Endothelial cell of umbilical vein (primary cell): ENCODE data around the gene SLC7A11. TPM values are rescaled to one million over a fixed set of nuclear protein-coding genes. Genes with fewer than 3 reads are reported as not detected.

ENCODE experiments used
- BruUV-seq: library from RNA; stranded (reverse); fragments of 400-500 nt; replicated peaks from 2 replicates; lab custom pipeline; 2021; lab: Mats Ljungman, UMichigan
- CTCF ChIA-PET: fragments of 300-600, 350-600 bp; sonication (Branson Sonifier 250); formaldehyde crosslinking; loops from one replicate; lab custom pipeline; 2021; ENCODE audit warnings: antibody characterized with exemption, inconsistent platforms; lab: Charles Lee
- POLR2A ChIA-PET: fragments of 300-600, 350-600 bp; sonication (Branson Sonifier 250); formaldehyde crosslinking; loops from one replicate; lab custom pipeline; 2021; ENCODE audit warnings: antibody characterized with exemption, inconsistent platforms; lab: Charles Lee
- DNase-seq: peaks from one replicate; pipeline ENCODE4 v3.0.0-alpha.2; 2011; ENCODE audit warnings: low read depth, low spot score
- FAIRE-seq: peaks from 2 replicates; lab custom pipeline; 2011; peaks lifted over from hg19 to GRCh38; lab: Jason Lieb, UNC
- H2AFZ ChIP-seq: 2 replicates; pipeline ENCODE4 v1.6.0; 2012; ENCODE audit warnings: low read depth, low read length, control low read depth, inconsistent platforms
- H3K27ac ChIP-seq: 2 replicates; pipeline ENCODE4 v1.5.1; 2011; ENCODE audit warnings: low read depth, mild to moderate bottlenecking, control low read depth, low read length, moderate library complexity; ENCODE audit not compliant: insufficient read depth
- H3K27me3 ChIP-seq, 2 experiments: 2 replicates each; pipeline versions ENCODE4 v1.6.0 to v1.6.1; 2011; ENCODE audit warnings: low read length in 2 of 2, mixed read lengths in 1 of 2; ENCODE audit not compliant: control insufficient read depth in 2 of 2, insufficient read depth in 2 of 2
- H3K36me3 ChIP-seq, 2 experiments: 2 replicates in 1 of 2; 3 replicates in 1 of 2; pipeline ENCODE4 v1.5.1; 2011; ENCODE audit warnings: low read length in 2 of 2, mild to moderate bottlenecking in 1 of 2, moderate library complexity in 1 of 2; ENCODE audit not compliant: control insufficient read depth in 2 of 2, insufficient read depth in 2 of 2; ENCODE audit errors: extremely low read depth in 1 of 2
- H3K4me1 ChIP-seq: 3 replicates; pipeline ENCODE4 v1.5.1; 2011; ENCODE audit warnings: mild to moderate bottlenecking, low read length; ENCODE audit not compliant: control insufficient read depth, insufficient read depth; ENCODE audit errors: extremely low read depth
- H3K4me2 ChIP-seq: 2 replicates; pipeline ENCODE4 v1.6.1; 2011; ENCODE audit warnings: low read length, control low read depth, mixed read lengths; ENCODE audit not compliant: insufficient read depth
- H3K4me3 ChIP-seq, 3 experiments: fragments of 200-600 bp in 1 of 3; sonication (generic), shearing (Covaris generic) in 1 of 3; replicated peaks in 1 of 3; 2 replicates each; pipeline ENCODE4 v1.5.1; 2011 to 2016; ENCODE audit warnings: control low read depth in 3 of 3, low read length in 3 of 3, mild to moderate bottlenecking in 2 of 3, inconsistent platforms in 1 of 3, low read depth in 1 of 3, moderate library complexity in 1 of 3; ENCODE audit not compliant: insufficient read depth in 1 of 3
- H3K79me2 ChIP-seq: 2 replicates; pipeline ENCODE4 v1.6.0; 2012; ENCODE audit warnings: low read length, inconsistent platforms; ENCODE audit not compliant: control insufficient read depth, insufficient read depth
- H3K9ac ChIP-seq: replicated peaks from 2 replicates; pipeline ENCODE3; 2011; ENCODE audit warnings: low read length, control low read depth; ENCODE audit not compliant: insufficient read depth; ENCODE audit errors: extremely low read depth
- H3K9me1 ChIP-seq: replicated peaks from 3 replicates; pipeline ENCODE4 v1.6.0; 2011; ENCODE audit warnings: mild to moderate bottlenecking, low read length; ENCODE audit not compliant: control insufficient read depth, insufficient read depth; ENCODE audit errors: extremely low read depth
- H3K9me3 ChIP-seq: replicated peaks from 2 replicates; pipeline ENCODE4 v1.5.1; 2012; ENCODE audit warnings: low read length, inconsistent platforms; ENCODE audit not compliant: control insufficient read depth, insufficient read depth
- H4K20me1 ChIP-seq: replicated peaks from 2 replicates; pipeline ENCODE3; 2011; ENCODE audit warnings: mild to moderate bottlenecking, low read length; ENCODE audit not compliant: control insufficient read depth, insufficient read depth; ENCODE audit errors: extremely low read depth
- CTCF ChIP-seq, 2 donors: IDR thresholded peaks; 1 replicate in 1 of 2; 2 replicates in 1 of 2; pipeline ENCODE4 v1.5.1; 2011; ENCODE audit warnings: low read length in 2 of 2, mild to moderate bottlenecking in 2 of 2, moderate library complexity in 2 of 2, control low read depth in 1 of 2, inconsistent platforms in 1 of 2, low read depth in 1 of 2; ENCODE audit not compliant: insufficient read depth in 1 of 2; ENCODE audit errors: extremely low read depth in 1 of 2
- EZH2 ChIP-seq: IDR thresholded peaks from 2 replicates; pipeline ENCODE4 v1.6.1; 2012; ENCODE audit warnings: borderline replicate concordance, low read depth, mild to moderate bottlenecking, moderate library complexity, low read length, inconsistent platforms; ENCODE audit not compliant: severe bottlenecking
- FOS ChIP-seq: IDR thresholded peaks from 2 replicates; pipeline ENCODE4 v1.6.1; 2011; ENCODE audit warnings: mild to moderate bottlenecking, low read length, moderate library complexity, borderline replicate concordance; ENCODE audit not compliant: insufficient read depth
- GATA2 ChIP-seq: IDR thresholded peaks from 2 replicates; pipeline ENCODE4 v1.7.0; 2011; ENCODE audit warnings: low read depth, mild to moderate bottlenecking, moderate library complexity, mixed read lengths, low read length; ENCODE audit not compliant: insufficient read length, insufficient read depth
- JUN ChIP-seq: IDR thresholded peaks from 2 replicates; pipeline ENCODE4 v1.6.1; 2011; ENCODE audit warnings: borderline replicate concordance, low read depth; ENCODE audit not compliant: insufficient read length, insufficient read depth
- MAX ChIP-seq: IDR thresholded peaks from 2 replicates; pipeline ENCODE4 v1.6.1; 2011; ENCODE audit not compliant: insufficient read depth, insufficient read length
- MYC ChIP-seq: IDR thresholded peaks from one replicate; pipeline ENCODE4 v1.6.1; 2011; ENCODE audit warnings: mild to moderate bottlenecking, low read depth, low read length
- POLR2A ChIP-seq: IDR thresholded peaks from 2 replicates; pipeline ENCODE4 v1.6.1; 2012; ENCODE audit warnings: low read depth, mild to moderate bottlenecking, control low read depth, low read length
- POLR2AphosphoS5 ChIP-seq: IDR thresholded peaks from 2 replicates; pipeline ENCODE4 v1.6.1; 2012; ENCODE audit warnings: low read depth, mild to moderate bottlenecking, control low read depth, low read length, moderate library complexity; ENCODE audit not compliant: insufficient read depth
- dilution Hi-C: fragments of 300-500 bp; cut with MboI; formaldehyde crosslinking; loops from one replicate; pipeline ENCODE4 v1.15.0; 2019; ENCODE audit warnings: low sequenced_read_pairs; ENCODE audit not compliant: extremely low pct_ligation_motif_present
- intact Hi-C: fragments of 100-400 bp; cut with micrococcal nuclease; formaldehyde crosslinking; loops from one replicate; pipeline ENCODE4 v1.10.0; 2022
- polyA plus RNA-seq, 4 experiments: library from polyadenylated mRNA; depleted of rRNA in 3 of 4; stranded (reverse) in 3 of 4; unstranded in 1 of 4; fragments of >200 nt; gene quantifications; 2 replicates each; pipeline versions ENCODE4 v1.2.1 to v1.2.3, GENCODE V29; 2011 to 2012; ENCODE audit warnings: missing spikeins in 1 of 4
- total RNA-seq: library from RNA; stranded (reverse); gene quantifications from 2 replicates; pipeline ENCODE4 v1.2.3, GENCODE V29; 2021

The SLC7A11 gene
- total and polyA plus RNA-seq, 2 donors (not counting 3 experiments of a cell fraction or from before 2014, with no cell fraction given): 28.4 to 82.7 TPM

- H3K4me1 ChIP-seq: peaks cover 33% of the 10 kb centered on the region
- no peak overlapping the region for H3K4me3 ChIP-seq
- POLR2A ChIA-PET: no interaction called here
- no peak for FAIRE-seq
- CTCF ChIA-PET: interaction anchor here (1.1 to 1.4 kb wide), 2 partner anchors 18 to 36 kb away, joined by 3 read pairs; no protein-coding TSS in a partner anchor
- H3K9me3 ChIP-seq: no peaks in the 10 kb centered on the region
- H3K4me2 ChIP-seq: no peak overlapping the region
- TF ChIP-seq POLR2AphosphoS5 (no peak), POLR2A (no peak), GATA2 (no peak), EZH2 (no peak), CTCF (IDR thresholded peaks at IDR 0.05; ENCODE audit: extremely low read depth in 1 of 2, insufficient read depth in 1 of 2, low read depth in 1 of 2, low read length in 2 of 2) (no peak), FOS (no peak), JUN (no peak), MYC (no peak), MAX (no peak)
- no peak overlapping the region for H2AFZ ChIP-seq
- peaks cover 91% of the 10 kb centered on the region for H3K79me2 ChIP-seq
- H3K27ac ChIP-seq: no peak overlapping the region
- no peaks in the 10 kb centered on the region for H4K20me1 ChIP-seq
- dilution Hi-C loops: no loop called here
- no peaks in the 10 kb centered on the region for H3K9me1 ChIP-seq
- H3K9ac ChIP-seq: no peak overlapping the region
- DNase-seq: no peak
- intact Hi-C loops: no loop called here
- H3K27me3 ChIP-seq: no peaks in the 10 kb centered on the region
- peaks cover 8 to 50% of the 10 kb centered on the region in 2 experiments for H3K36me3 ChIP-seq
- BruUV-seq: no TSS peak
These were observed 23.2 kb downstream of the SLC7A11 start for GRCh38 chr4:138218976-138219375.
